HG02623 (cell line): Measurements from ENCODE around the gene LASP1.
"Not testable (repeated sequence)": the region's sequence is repeated elsewhere in the genome, so short reads cannot be mapped to it uniquely, and the experiment has no call there.

Source experiments
- ATAC-seq: cut with Tn5 transposase; IDR thresholded peaks from one replicate; pipeline ENCODE4 v1.9.1; 2021; ENCODE audit warnings: moderate library complexity; ENCODE audit not compliant: unreplicated experiment

LASP1 gene

DNA sequence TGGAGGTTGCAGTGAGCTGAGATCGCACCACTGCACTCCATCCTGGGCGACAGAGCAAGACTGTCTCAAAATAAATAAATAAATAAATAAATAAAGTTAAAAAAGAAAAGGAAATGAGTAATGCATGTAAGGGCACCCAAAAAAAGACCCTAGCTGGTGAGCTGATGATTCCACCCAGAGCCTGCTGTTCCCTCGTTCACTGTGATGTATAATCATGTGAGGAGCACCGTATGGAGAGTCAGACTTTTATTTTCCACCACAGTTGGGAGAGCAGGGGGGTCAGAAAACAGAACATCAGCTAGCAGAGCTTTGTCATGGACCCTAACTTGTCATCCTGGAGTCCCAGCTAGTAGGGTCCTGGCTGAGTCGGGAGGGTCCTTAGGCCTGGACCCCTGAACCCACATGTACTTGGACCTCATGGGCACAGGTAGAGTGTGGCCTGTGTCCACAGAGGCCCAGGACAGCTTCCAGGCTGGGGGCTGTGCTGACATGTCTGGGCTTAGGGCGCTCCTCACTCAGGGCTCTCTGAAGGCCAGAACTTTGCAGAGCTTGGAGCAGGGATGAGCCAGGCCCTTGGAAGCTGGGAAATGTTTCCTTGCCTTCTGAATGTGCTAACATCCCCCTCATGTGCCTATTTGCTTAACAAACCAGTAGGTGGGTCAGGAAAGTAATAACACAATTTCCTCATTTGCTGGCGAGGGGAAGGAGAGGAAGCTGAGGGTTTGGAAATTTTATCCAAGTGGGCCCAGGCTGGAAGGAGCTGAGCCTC lies 36.8 kb downstream of the LASP1 start:
- ATAC-seq, result no peak

DNA sequence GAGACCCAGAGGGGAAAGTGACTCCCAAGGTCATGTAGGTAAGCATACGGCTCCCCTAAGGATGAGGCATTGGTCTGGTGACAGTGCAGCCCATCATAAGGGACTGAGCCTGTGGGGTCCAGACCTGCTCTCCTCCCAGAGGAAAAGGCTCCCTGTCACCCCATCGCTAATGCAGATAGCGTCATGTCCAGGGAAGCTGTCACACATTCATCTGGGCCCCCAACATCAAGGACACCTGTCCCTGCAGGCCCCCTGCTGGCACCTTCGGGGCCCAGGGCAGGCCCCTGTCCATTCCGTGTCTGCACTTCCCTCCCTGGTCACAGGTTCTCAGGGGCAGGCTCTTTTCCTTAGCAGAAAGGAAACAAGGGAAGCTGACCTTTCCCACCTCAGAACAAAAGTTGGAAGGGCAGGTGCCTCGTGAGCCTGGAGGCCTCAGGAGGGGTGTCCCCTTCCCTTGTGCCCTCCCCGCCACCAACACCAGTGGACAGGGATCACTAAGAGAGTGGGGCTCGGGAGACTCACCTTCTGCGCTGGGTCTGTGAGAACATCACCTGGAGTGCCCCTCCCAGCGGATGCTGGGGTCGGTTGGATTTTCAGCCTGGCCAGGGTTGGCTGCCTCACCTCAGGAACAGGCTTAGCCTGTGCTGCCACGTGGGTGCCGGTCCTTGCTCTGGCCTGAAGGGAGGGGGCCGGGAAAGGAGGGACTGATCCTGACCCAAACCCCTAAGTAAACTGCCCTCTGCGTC lies 38.2 kb downstream of the LASP1 start:
- ATAC-seq, result no peak

DNA sequence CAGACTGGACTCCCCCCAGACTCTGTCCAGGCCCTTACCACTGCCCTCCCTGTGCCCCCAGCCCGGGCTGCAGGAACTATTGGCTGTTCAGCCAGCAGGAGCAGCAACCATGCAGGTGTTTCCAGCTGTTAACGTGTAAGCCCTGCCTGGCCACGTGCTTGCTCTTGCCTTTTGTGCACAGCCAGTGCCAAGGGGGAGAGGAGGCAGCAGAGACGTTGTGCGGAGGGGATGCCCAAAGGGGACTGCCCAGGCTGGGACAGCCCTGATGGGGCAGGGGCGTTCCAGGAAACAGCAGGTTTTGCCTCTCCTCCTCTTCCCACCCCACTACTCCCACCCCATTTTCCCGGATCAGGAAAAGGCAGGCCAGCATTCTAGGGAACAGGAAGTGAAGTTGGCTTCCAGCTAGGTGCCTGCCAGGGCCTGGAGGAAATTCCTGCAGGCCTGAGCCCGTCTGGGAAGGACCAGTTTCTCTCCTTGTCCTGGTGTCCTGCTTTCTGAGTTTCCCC lies 38.9 kb downstream of the LASP1 start:
- ATAC-seq, result no peak

DNA sequence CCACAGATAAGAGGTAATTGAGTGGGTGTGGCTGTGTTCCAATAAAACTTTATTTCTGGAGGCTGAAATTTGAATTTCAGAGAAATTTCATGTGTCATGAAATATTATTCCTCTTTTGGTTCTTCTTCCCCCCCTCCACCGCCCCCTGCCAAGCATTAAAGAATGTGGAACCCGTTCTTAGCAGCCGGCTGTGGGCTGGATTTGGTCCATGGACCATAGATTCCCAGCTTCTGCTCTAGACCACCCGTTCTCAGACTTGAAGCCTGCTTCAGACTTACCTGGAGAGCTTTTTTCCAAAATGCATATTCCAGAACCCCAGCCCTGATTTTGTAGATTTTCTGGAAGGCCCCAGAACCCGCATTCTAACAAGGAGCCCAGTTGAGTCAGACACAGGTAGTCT lies 40.5 kb downstream of the LASP1 start:
- ATAC-seq, result no peak

DNA sequence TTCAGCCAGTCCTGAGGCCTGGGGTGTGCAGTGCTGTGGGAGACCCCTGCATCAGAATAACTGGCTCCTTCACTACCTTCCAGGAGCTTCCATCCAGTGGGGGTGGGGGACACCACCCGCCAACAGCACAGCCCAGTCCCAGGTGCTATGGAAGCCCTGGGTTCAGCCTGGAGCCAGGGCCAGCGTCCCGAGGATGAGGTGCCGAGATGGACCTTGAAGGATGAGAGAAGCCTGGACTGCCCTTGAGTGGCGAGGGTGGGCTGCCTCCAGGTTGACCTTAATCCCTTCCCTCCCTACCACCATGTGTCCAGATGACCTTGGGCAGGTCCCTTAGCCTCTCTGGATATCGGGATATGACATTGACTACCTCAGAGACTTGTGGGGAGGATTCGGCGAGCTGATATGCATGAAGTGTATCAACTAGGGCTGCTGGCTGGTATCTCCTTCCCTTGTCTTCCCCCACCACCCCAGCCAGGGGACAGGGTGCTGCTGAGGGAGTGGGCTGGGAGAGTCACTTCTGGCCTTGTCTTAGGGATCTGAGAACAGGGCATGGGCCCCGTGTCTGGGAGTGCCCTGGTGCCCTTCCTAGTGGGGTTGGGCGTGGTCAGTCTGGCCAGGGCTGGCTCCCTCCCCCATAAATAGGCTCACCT lies 41.3 kb downstream of the LASP1 start:
- ATAC-seq, result no peak

DNA sequence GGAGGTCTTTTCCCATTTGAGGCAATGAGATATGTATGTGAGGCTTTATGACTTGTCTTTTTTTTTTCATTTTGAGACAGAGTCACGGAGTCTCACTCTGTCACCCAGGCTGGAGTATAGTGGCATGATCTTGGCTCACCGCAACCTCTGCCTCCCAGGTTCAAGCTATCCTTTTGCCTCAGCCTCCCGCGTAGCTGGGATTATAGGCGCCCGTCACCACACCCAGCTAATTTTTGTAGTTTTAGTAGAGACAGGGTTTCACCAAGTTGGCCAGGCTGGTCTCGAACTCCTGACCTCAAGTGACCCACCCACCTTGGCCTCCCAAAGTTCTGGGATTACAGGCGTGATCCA lies 41.8 kb downstream of the LASP1 start:
- ATAC-seq, result not testable (repeated sequence)

DNA sequence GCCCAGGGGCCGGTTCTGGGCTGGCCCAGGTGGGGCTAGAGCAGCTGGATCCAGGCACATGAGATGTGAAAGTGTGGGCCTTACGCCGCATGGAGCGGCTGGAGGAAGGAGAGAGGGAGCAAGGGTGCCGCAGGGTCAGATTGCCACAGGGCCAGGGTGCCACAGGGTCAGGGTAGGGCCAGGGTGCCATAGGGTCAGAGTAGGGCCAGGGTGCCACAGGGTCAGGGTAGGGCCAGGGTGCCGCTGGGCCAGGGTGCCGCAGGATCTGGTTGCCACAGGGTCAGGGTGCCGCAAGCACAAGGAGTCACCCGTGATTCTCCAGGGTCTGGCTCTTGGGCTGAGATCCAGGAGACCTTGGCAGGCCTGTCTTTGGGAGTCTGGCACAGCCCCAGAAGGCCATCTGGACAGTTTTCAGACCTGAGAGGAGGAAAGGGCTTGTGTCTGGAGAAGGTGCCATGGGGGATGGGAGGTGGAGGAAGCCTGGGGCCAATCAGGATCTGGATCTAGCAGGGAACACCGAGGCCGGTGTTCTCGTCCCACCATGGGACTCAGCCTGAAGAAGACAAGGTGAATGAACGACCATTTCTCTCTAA lies 42.5 kb downstream of the LASP1 start:
- ATAC-seq, result no peak

DNA sequence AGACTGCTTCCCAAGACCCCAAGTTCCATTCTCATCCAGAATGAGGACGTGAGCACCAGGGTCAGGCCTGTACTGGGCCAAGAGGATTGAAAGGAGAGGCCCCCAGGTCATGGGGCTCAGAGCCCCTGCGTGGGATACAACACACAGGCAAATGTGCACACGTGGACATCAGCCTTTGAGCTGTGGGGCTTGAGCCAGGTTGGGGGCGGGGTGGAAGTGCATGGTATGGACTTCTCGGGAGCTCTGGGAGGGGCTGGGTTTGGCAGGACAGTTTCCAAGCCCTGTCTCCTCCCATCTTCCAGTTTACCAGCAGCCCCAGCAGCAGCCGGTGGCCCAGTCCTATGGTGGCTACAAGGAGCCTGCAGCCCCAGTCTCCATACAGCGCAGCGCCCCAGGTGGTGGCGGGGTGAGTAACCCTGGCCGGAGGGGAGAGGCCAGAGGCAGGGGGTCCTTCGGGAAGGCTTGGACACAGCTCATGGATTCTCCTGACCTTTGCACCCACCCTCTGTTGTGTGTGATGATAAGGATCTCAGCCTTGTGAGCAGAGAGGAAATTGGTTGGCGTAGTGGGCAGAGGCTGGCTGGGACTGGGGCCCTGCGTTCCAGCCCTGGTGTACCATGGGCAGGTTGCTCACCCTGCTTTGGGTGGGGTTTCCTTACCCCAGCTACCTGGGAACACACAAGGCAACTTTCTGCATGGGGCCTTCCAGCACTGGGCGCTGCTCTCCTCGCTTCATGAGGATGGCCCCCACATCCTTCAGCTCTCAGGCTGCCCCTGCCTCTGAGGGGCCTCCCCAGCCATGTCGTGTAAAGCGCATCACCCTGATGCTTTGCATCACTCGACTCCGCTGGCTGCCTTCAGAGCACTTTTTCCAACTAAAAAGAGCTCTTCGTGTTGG lies 45.1 kb downstream of the LASP1 start:
- ATAC-seq, result no peak

DNA sequence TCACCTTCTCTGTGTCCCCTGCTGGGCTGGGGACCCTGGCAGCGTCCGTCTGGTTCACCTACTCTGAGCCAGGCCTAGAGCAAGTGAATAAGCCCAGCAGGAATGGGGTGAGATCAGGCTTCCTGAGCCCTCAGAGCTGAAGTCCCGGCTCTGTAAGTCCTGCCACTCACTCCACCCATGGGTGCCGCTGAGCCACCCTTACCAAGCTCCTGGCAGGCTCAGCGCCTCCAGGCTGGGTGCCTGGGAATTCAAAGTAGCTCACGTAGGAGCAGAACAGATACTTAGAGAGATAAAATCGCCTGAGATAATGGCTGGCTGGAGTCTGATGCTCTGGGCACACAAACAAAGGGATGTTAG lies 45.8 kb downstream of the LASP1 start:
- no peak for ATAC-seq

DNA sequence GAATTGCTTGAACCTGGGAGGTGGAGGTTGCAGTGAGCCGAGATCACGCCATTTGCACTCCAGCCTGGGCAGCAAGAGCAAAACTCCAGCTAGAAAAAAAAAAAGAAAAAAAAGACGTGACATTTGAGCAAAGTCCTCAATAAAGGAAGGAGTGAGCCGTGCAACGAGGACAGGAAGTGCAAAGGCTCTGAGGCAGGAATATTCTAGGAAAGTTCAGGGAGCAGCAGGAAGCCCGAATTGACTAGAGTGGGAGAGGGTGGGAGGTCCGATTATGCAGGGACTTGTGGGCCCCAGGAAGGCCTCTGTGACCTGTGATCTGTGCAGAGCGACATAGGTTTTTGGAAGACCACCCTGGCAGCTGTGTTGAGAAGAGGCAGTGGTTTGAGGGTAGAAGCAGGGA lies 46.9 kb downstream of the LASP1 start:
- ATAC-seq, result no peak

DNA sequence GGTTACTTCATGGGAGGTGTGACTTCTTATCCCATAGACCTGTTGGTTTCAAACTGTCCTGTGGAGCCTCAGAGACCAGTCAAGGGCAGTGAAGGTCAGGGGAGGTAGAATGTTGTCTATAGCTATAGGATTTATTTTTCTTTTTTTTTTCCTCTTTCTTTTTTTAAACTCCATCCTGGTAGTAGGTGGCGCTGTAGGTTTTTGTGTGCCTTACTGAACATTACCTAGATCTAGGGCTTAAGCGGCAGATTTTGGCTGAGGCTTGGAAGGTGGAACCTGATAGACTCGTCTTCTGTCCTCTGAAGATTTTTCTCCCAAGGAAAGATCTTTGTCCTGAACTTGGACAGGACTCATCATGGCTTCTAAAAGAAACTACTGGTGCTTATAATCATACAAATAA lies 47.4 kb downstream of the LASP1 start:
- ATAC-seq, result no peak

DNA sequence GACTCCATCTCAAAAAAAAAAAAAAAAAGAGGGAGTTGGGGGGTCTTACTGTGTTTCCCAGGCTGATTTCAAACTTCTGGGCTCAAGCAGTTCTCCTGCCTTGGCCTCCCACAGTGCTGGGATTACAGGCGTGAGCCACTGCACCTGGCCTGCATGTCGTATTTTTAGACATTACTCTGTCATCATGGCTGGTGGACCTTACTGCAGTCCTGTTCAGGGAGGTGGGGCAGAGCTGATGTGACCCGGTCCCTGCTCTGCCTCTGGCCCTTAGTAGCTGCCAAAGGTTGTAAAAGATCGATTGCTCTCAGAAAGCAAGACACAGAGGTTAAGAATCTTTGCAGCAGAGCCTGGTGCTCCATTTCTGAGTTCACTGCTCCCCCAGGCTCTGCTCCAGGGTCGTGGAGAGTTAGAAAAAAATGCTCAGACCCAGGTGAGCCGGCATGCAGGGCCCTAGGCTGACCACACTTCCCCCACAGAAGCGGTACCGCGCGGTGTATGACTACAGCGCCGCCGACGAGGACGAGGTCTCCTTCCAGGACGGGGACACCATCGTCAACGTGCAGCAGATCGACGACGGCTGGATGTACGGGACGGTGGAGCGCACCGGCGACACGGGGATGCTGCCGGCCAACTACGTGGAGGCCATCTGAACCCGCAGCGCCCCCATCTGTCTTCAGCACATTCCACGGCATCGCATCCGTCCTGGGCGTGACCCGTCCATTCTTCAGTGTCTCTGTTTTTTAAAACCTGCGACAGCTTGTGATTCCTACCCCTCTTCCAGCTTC lies 48.5 kb downstream of the LASP1 start:
- ATAC-seq, result no peak

DNA sequence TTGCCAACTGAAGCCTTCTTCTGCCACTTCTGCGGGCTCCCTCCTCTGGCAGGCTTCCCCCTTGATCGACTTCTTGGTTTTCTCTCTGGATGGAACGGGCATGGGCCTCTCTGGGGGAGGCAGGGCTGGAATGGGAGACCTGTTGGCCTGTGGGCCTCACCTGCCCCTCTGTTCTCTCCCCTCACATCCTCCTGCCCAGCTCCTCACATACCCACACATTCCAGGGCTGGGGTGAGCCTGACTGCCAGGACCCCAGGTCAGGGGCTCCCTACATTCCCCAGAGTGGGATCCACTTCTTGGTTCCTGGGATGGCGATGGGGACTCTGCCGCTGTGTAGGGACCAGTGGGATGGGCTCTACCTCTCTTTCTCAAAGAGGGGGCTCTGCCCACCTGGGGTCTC lies 49.1 kb downstream of the LASP1 start:
- no peak for ATAC-seq

DNA sequence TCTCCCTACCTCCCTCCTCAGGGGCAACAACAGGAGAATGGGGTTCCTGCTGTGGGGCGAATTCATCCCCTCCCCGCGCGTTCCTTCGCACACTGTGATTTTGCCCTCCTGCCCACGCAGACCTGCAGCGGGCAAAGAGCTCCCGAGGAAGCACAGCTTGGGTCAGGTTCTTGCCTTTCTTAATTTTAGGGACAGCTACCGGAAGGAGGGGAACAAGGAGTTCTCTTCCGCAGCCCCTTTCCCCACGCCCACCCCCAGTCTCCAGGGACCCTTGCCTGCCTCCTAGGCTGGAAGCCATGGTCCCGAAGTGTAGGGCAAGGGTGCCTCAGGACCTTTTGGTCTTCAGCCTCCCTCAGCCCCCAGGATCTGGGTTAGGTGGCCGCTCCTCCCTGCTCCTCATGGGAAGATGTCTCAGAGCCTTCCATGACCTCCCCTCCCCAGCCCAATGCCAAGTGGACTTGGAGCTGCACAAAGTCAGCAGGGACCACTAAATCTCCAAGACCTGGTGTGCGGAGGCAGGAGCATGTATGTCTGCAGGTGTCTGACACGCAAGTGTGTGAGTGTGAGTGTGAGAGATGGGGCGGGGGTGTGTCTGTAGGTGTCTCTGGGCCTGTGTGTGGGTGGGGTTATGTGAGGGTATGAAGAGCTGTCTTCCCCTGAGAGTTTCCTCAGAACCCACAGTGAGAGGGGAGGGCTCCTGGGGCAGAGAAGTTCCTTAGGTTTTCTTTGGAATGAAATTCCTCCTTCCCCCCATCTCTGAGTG lies 49.6 kb downstream of the LASP1 start:
- ATAC-seq, result no peak

DNA sequence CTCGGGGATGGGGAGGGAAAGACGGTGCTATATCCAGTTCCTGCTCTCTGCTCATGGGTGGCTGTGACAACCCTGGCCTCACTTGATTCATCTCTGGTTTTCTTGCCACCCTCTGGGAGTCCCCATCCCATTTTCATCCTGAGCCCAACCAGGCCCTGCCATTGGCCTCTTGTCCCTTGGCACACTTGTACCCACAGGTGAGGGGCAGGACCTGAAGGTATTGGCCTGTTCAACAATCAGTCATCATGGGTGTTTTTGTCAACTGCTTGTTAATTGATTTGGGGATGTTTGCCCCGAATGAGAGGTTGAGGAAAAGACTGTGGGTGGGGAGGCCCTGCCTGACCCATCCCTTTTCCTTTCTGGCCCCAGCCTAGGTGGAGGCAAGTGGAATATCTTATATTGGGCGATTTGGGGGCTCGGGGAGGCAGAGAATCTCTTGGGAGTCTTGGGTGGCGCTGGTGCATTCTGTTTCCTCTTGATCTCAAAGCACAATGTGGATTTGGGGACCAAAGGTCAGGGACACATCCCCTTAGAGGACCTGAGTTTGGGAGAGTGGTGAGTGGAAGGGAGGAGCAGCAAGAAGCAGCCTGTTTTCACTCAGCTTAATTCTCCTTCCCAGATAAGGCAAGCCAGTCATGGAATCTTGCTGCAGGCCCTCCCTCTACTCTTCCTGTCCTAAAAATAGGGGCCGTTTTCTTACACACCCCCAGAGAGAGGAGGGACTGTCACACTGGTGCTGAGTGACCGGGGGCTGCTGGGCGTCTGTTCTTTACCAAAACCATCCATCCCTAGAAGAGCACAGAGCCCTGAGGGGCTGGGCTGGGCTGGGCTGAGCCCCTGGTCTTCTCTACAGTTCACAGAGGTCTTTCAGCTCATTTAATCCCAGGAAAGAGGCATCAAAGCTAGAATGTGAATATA lies 50.8 kb downstream of the LASP1 start:
- ATAC-seq, result no peak

DNA sequence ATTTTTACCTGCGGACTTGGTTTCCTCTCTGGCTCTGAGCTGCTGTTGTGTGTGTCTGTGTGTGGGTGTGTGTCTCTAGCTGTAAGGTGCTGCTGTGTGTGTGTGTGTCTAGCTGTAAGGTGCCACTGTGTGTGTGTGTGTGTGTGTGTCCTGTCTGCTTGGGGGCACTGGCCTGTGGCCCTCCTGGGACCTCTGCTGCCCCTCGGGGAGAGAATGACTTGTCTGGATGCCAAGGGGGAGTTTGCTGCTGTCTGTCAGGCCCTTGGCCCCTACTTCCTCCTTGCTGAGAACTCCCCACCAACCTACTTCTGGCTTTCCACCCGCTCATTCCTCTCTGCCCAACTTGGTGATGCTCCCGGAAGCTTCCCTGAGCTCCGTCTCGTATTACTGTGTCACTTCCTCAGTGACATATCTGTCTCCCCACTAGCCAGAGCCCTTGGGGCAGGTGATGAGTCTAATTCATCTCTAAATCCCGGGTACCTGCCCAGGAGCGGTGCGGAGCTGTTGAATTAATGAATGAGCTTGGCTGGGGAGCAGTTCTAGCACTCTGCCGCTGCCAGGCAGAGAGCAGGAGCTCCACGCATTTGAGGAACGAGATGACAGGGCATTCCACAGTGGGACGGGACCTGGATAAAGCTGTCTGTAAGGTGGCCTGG lies 52.0 kb downstream of the LASP1 start:
- no peak for ATAC-seq

DNA sequence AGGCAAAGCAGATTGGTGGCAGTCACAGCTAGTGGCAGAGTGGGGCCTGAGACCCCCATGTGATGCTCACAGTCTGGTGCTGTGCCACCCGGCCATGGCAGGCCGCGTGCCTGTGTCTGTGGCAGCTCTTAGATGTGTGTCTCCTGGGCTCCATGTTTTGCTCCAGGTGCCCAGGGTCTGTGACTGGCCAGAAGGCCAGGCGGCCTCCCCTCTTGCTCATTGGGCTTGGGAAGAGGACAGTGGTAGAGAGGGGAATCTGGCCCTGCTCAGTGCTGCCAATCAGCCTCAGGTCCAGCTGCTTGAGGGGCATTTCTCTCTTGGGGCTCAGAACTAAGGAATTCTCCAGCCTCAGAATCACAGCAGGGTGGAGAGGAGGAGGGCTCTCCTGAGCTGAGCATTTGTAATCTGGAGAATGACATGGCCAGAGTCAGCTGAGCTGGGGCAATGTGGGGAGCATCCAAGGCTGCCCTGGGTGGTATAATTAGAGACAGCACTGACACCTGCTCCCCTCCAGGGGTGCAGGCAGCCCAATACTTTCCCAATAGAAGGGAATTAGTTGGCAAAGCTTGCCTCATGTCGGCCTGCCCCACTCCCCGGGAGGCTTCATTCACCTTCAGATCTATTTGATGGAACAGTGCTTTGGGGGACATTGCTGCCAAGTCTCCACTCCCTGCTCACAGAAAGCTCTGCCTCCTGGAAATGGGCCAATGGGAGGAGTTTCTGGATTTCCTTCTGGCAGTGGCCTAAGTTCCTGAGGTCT lies 52.9 kb downstream of the LASP1 start:
- ATAC-seq, result no peak
